Suppressor macrophage treated with lipopolysaccharide for 4 hours (primary cell): ENCODE measurements around the gene CASK.
A peak's percentile ranks its signal among the peaks of the same experiment; 100 is the strongest.

Experiments
- DNase-seq: peaks from one replicate; pipeline ENCODE4 v3.0.0-alpha.2; 2020

CASK gene

GRCh38 chrX:41502004-41502403 lies 421.4 kb downstream of the CASK start:
- DNase-seq, result no peak

- DNase-seq, result no peak
Measured at GRCh38 chrX:41499984-41500383, 423.4 kb downstream of the CASK start.

- DNase-seq, result no peak
Measured at GRCh38 chrX:41499195-41499594, 424.2 kb downstream of the CASK start.

GRCh38 chrX:41491267-41492004 lies 431.9 kb downstream of the CASK start:
- DNase-seq, result peak; percentile 78

- no peak for DNase-seq
Measured at GRCh38 chrX:41490446-41490845, 432.9 kb downstream of the CASK start.

- DNase-seq, result no peak
Measured at GRCh38 chrX:41482154-41482850, 441.1 kb downstream of the CASK start.

GRCh38 chrX:41481264-41482109 lies 441.9 kb downstream of the CASK start:
- peak; percentile 29 for DNase-seq

GRCh38 chrX:41480508-41481260 lies 442.7 kb downstream of the CASK start:
- DNase-seq, result peak; percentile 9

- DNase-seq, result no peak
Measured at GRCh38 chrX:41478381-41478911, 444.9 kb downstream of the CASK start.

GRCh38 chrX:41475591-41476241 lies 447.6 kb downstream of the CASK start:
- DNase-seq, result no peak

GRCh38 chrX:41475191-41475590 lies 448.2 kb downstream of the CASK start:
- no peak for DNase-seq

GRCh38 chrX:41474726-41475100 lies 448.6 kb downstream of the CASK start:
- DNase-seq, result no peak

- no peak for DNase-seq
Measured at GRCh38 chrX:41473936-41474725, 449.2 kb downstream of the CASK start.

- no peak for DNase-seq
Measured at GRCh38 chrX:41472231-41472815, 451.0 kb downstream of the CASK start.

GRCh38 chrX:41471786-41472185 lies 451.6 kb downstream of the CASK start:
- DNase-seq, result no peak

- no peak for DNase-seq
Measured at GRCh38 chrX:41470706-41471105, 452.6 kb downstream of the CASK start.

GRCh38 chrX:41468647-41469323 lies 454.6 kb downstream of the CASK start:
- no peak for DNase-seq
